Measurements from ENCODE around the gene INPP5A.
"Not testable (repeated sequence)": the region's sequence is repeated elsewhere in the genome, so short reads cannot be mapped to it uniquely, and the experiment has no call there.

The INPP5A gene

GRCh38 chr10:132793213-132793612, 255.6 kb downstream of the INPP5A start:
- no peak for DNase-seq

GRCh38 chr10:132793871-132794849, 256.6 kb downstream of the INPP5A start:
- DNase-seq, result no peak

- no peak for DNase-seq
Observed at GRCh38 chr10:132796846-132797245, 259.3 kb downstream of the INPP5A start.

- DNase-seq, result not testable (repeated sequence)
Observed at GRCh38 chr10:132797986-132798385, 260.4 kb downstream of the INPP5A start.

DNA sequence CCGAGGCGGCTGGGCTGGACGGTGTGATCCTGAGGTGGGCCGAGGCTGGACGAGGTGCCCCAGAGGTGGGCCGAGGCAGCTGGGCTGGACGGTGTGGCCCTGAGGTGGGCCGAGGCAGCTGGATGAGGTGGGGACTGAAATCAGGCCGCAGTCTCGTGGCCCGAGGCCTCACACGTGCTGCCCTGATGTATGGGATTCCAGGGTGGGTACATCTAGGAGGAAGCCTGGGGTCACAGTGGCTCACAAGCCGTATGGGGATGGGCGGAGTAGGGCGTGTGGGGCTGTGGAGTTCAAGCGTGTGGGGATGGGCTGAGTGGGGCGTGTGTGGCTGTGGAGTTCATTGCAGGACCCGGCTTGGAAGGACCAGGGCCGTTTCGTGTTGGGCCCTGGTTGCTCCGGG, 260.8 kb downstream of the INPP5A start:
- DNase-seq, result no peak

- no peak for DNase-seq
Observed at GRCh38 chr10:132798876-132799275, 261.3 kb downstream of the INPP5A start.

DNA sequence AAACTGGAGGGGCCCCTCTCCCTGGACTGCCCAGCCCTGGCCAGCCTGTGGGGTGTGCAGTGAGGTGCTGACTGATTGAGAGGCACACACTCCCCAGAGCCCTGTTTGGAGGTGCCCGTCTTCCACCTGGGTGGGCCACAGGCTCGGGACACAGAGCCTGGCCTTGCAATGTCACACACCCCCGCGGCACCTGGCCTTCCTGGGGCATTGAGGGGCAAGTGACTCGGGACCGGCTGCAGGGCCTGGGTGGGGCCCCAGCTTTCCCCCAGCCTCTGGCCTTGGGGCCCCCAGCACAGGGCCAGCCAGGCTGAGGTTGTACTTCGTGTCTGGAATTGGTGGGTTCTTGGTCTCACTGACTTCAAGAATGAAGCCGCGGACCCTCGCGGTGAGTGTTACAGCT, 262.3 kb downstream of the INPP5A start:
- no peak for DNase-seq

GRCh38 chr10:132802048-132802447, 264.5 kb downstream of the INPP5A start:
- DNase-seq, result no peak

DNA sequence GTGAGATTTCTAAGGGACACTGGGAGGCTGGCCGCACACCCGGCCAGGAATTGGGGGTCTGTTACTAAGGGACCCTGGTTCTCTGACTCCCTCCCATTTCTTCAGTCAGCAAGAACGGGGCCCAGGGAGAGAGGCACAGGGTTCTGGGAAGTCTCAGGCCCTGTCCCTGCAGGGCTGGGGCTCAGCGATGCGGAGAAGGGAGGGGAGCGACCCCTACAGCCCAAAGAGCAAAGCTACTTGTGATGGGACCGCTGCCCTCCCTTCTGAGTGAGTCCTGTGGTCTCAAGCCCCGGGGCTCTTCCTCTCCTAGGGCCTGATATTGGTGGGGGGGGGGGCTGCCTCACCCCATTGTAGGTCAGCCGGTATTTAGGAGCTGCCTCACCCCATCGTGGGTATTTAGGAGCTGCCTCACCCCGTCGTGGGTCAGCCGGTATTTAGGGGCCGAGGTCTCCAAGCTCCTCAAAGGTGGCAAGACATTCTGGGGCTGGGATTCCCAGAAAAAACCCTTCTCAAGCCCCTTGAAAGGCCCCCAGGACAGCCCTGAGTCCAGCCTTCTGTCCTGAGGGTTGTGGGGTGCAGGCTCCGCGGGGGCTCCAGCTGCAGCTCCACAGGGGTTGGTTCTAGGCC, 265.2 kb downstream of the INPP5A start:
- DNase-seq, result no peak

- no peak for DNase-seq
Observed at GRCh38 chr10:132803416-132804210, 266.0 kb downstream of the INPP5A start.

DNA sequence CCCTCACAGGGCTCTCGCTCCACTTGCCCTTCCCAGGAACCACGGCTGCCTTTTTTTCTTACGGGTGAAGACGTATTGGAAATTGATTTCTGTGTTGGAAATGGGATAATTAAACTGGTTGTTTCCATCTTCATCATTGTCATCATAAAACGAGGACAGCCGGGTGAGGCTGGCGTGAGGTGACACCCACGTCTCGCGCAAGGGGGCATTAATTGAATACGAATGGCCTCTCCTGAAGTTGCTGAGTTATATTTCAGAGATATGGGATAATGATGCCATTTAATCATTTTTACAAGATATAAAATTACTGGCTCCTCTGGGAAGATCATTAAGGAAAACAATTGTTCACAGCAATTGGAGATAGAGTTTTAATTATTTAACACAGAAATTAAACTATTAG, 266.7 kb downstream of the INPP5A start:
- no peak for DNase-seq

GRCh38 chr10:132804785-132805426, 267.3 kb downstream of the INPP5A start:
- DNase-seq, result no peak

- DNase-seq, result no peak
Observed at GRCh38 chr10:132805599-132805998, 268.0 kb downstream of the INPP5A start.

GRCh38 chr10:132806110-132806509, 268.5 kb downstream of the INPP5A start:
- no peak for DNase-seq

DNA sequence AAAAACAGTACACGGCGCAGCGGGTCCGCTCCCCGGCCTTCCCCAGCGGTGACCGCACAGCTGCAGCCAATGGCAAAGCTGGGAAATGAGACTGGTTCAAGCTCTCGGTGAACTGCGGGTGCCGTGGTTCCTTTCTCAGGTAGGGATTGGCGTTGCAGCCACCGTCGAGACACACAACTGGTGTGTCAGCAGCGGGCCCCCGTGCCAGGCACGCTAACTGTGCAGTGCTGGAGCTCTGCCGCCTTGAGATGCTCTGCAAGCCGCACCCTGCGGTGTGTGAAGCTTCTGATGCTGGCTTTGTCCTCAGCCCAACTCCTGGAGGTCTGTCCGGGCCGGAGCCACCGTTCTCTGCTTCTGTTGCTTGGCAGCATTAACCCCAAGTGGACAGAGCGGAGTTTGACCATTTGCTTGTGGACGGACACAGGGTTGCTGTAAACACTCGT, 269.0 kb downstream of the INPP5A start:
- DNase-seq, result no peak

DNA sequence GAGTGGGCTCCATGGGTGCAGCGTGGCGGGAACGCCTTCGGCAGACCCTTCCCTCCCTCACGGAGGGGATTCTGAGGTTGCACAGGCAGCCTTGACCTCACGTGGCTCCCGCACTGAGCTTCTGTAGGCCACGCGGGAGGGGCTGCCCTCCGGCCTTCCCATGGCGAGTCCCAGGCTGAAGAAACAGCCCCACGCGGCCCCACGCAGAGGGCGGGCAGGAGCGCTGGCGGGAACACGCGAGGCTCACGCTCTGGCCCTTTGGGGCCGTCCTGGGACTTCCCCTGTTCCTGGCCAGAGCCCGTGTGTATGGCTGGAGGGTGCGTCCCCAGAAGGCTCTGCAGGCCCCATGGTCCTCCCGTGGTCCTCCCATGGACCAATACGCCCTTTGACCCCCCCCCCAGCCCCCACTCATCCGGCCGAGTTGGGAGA, 270.0 kb downstream of the INPP5A start:
- no peak for DNase-seq

DNA sequence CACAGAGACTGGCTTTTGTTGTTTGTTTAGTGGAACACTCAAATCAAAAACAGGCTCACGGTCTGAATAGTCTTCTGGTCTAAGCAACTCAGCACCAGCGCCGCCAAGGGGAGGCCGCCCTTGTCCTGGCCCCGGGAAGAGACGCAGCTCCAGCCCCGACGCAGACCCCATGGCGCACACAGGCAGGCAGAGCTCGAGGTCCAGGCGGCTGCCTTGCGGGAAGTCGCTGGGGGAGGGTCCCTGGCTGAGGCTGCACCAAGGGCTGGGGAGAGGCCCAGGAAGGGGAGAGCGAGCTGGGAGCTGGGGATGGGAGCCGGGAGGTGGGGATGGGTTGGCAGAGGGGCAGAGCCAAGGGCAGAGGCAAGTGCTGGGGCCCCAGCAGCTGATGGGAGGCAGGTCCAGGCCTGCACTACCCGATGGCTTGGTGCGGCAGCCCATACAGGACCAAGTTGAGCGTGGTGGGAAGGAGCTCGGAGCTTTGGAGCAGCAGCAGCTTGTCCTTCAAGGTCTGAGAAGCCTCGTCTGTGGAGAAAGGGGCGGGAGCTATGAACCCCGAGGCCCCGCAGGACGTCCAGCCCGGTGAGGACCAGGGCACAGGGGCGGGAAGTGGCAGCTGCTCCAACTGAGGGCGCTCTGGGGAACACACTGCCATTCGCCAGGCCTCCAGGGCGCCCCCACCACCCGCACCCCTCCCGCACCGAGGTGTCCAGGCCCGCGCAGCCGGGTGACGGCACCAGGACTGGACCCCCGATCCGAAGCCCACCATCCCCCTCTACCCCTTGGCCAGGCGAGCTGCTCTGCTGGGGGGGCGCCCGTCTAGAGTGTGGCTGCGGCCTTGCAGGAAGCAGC, 271.0 kb downstream of the INPP5A start:
- no peak for DNase-seq

DNA sequence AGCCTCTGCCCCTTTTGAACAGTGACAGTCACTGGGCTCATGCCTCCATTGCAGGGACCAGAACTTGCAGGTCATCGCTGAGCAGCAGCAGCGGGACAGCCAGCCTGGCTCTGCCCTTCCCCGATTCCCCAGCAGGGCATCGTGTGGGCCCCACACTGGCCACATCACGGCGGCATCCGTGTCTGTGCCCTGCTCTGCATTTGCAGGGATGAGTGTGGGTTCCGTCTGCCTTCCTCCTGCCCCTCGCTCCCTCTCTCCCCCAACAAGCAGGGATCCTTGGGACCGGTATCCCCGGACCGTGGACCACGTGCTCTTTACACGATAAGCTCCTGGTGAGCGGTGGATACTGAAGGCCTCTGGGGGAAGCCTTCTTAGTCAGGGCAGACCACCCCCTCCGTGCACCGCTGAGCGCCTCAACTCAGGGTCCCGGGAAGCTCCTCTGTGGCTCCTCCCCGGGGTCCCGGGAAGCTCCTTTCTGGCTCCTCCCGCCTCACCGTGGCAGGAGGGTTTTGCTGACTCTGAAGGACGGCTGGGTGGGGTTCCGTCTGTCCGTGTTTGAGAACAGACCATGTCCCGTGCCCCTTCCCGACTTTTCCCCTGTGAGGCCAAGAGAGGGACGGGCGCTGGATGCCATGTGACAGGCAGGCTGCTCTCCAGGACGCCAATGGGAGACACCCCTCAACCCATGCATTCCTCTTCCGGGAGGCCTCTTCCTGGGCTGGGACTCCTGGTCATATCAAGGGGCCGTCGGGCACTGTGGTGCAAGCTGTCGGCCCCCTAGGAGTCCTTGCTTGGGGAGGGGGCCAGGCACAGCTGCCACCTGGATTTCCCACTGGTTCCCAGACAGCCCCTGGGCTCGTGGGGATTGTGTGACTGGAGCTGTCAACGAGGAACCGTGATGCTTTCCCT, 271.9 kb downstream of the INPP5A start:
- DNase-seq, result no peak

DNA sequence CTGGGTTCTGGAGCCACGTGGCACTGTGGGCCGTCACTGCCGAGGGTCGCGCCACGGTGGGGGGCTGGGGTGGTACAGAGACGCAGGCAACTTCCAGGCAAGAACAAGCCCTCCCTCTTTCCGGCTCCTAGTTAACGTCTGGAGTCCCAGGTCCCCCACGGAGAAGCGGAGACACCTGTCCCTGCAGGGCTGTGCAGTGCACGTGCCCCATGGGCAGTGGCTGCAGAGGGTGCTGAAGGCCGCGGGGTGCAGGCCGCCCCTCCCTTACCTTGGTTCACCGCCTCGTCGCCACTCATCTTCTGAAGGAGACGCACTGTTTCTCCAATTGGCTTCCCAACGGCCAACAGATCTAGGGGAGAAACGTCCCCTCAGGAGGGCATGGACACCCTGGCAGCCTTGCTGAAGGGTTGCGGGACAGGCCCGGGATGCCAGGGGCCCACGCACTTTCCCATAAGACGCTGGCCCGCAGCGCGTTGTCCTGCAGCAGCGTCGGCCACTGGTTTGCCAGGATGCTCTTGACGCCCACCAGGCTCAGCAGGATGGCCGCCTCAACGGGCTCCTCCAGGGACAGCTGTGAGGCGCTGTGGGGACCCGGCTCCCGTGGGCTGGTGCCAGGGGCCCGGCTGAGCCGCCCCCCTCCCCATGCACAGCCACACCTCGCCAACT, 272.7 kb downstream of the INPP5A start:
- no peak for DNase-seq
